H1 (cell line): ENCODE results near the gene SYNPO. TPM values are rescaled to one million over a fixed set of nuclear protein-coding genes. Genes with fewer than 3 reads are reported as not detected.

ENCODE experiments used
- CTCF ChIA-PET: fragments of 300-600 bp; sonication (Branson Sonifier 250); formaldehyde crosslinking; loops from one replicate; lab custom pipeline; 2021; ENCODE audit not compliant: partially characterized antibody; lab: Charles Lee
- POLR2A ChIA-PET: fragments of 300-600 bp; sonication (Branson Sonifier 250); formaldehyde crosslinking; loops from one replicate; lab custom pipeline; 2021; ENCODE audit warnings: inconsistent platforms; ENCODE audit not compliant: partially characterized antibody; lab: Charles Lee
- DNase-seq, 2 experiments: peaks; one replicate each; pipeline versions ENCODE4 v3.0.0 to v3.0.0-alpha.2; 2010 to 2022; ENCODE audit warnings: low spot score in 2 of 2, low read depth in 1 of 2, mixed read lengths in 1 of 2
- FAIRE-seq: peaks from 2 replicates; lab custom pipeline; 2011; peaks lifted over from hg19 to GRCh38; lab: Jason Lieb, UNC
- H2AFZ ChIP-seq: 2 replicates; pipeline ENCODE4 v1.8.1; 2012; ENCODE audit warnings: low read length, inconsistent platforms
- H2AK5ac ChIP-seq: 2 replicates; pipeline ENCODE4 v1.6.1; 2013; ENCODE audit warnings: low read depth, low read length
- H2BK120ac ChIP-seq: replicated peaks from 2 replicates; pipeline ENCODE3; 2013; ENCODE audit warnings: low read depth, low read length, inconsistent platforms
- H2BK12ac ChIP-seq: 2 replicates; pipeline ENCODE4 v1.6.1; 2013; ENCODE audit warnings: low read depth, low read length
- H2BK15ac ChIP-seq: 2 replicates; pipeline ENCODE4 v1.6.1; 2013; ENCODE audit warnings: low read length
- H2BK20ac ChIP-seq: 2 replicates; pipeline ENCODE4 v1.6.1; 2013; ENCODE audit warnings: low read length
- H2BK5ac ChIP-seq: 2 replicates; pipeline ENCODE4 v1.6.1; 2013; ENCODE audit warnings: low read depth, low read length
- H3K14ac ChIP-seq: 2 replicates; pipeline ENCODE4 v1.6.1; 2013; ENCODE audit warnings: inconsistent platforms; ENCODE audit not compliant: insufficient read length
- H3K18ac ChIP-seq: 2 replicates; pipeline ENCODE4 v1.6.1; 2013; ENCODE audit warnings: low read length; ENCODE audit errors: extremely low read depth
- H3K23ac ChIP-seq: 2 replicates; pipeline ENCODE4 v1.6.1; 2013; ENCODE audit warnings: inconsistent platforms; ENCODE audit not compliant: insufficient read length
- H3K23me2 ChIP-seq: 2 replicates; pipeline ENCODE4 v1.6.1; 2013; ENCODE audit warnings: low read depth, low read length
- H3K27ac ChIP-seq: 2 replicates; pipeline ENCODE4 v1.6.1; 2011; ENCODE audit warnings: low read depth, low read length, inconsistent platforms
- H3K27me3 ChIP-seq, 4 experiments: replicated peaks in 1 of 4; 1 replicate in 1 of 4; 2 replicates in 3 of 4; pipeline versions ENCODE4 v1.6.1 to v1.8.1; 2011 to 2013; ENCODE audit warnings: low read length in 3 of 4, mild to moderate bottlenecking in 3 of 4, inconsistent platforms in 2 of 4, mixed read lengths in 2 of 4, moderate library complexity in 1 of 4; ENCODE audit not compliant: control insufficient read depth in 3 of 4, insufficient read depth in 3 of 4; ENCODE audit errors: extremely low read depth in 1 of 4
- H3K36me3 ChIP-seq, 4 experiments: 2 replicates each; pipeline versions ENCODE4 v1.6.1 to v1.8.1; 2011 to 2013; ENCODE audit warnings: mild to moderate bottlenecking in 4 of 4, low read length in 3 of 4, moderate library complexity in 2 of 4, control low read depth in 1 of 4, inconsistent platforms in 1 of 4; ENCODE audit not compliant: insufficient read depth in 4 of 4, control insufficient read depth in 2 of 4
- H3K4ac ChIP-seq: replicated peaks from 2 replicates; pipeline ENCODE3; 2013; ENCODE audit warnings: low read length, low read depth, mixed read lengths, inconsistent platforms; ENCODE audit not compliant: insufficient read length
- H3K4me1 ChIP-seq, 4 experiments: replicated peaks in 1 of 4; 1 replicate in 1 of 4; 2 replicates in 3 of 4; pipeline versions ENCODE4 v1.6.1 to v1.8.1; 2011 to 2013; ENCODE audit warnings: low read length in 3 of 4, inconsistent platforms in 2 of 4, mixed read lengths in 1 of 4; ENCODE audit not compliant: insufficient read depth in 4 of 4, control insufficient read depth in 3 of 4
- H3K4me2 ChIP-seq, 2 experiments: 2 replicates each; pipeline versions ENCODE4 v1.6.1 to v1.8.1; 2011 to 2013; ENCODE audit warnings: low read depth in 2 of 2, low read length in 2 of 2, control low read depth in 1 of 2, inconsistent platforms in 1 of 2, mild to moderate bottlenecking in 1 of 2; ENCODE audit not compliant: insufficient read depth in 1 of 2
- H3K4me3 ChIP-seq, 4 experiments: fragments of 200-600, 300-600 bp in 1 of 4; sonication (generic), shearing (Covaris generic), sonication (Bioruptor Twin) in 1 of 4; 2 replicates each; pipeline versions ENCODE4 v1.5.1 to v1.8.1; 2011 to 2016; ENCODE audit warnings: low read length in 4 of 4, low read depth in 3 of 4, control low read depth in 2 of 4, inconsistent platforms in 2 of 4, mild to moderate bottlenecking in 2 of 4, mixed read lengths in 1 of 4, moderate library complexity in 1 of 4; ENCODE audit not compliant: insufficient read depth in 2 of 4; ENCODE audit errors: extremely low read depth in 1 of 4
- H3K56ac ChIP-seq: replicated peaks from 2 replicates; pipeline ENCODE3; 2013; ENCODE audit warnings: low read depth, mild to moderate bottlenecking, mixed read lengths, low read length, inconsistent platforms; ENCODE audit not compliant: insufficient read length
- H3K79me1 ChIP-seq: 2 replicates; pipeline ENCODE4 v1.6.1; 2013; ENCODE audit warnings: low read depth, low read length, control low read depth
- H3K79me2 ChIP-seq, 2 experiments: 2 replicates each; pipeline versions ENCODE4 v1.6.1 to v1.8.1; 2012 to 2013; ENCODE audit warnings: low read length in 2 of 2, mild to moderate bottlenecking in 2 of 2, inconsistent platforms in 1 of 2; ENCODE audit not compliant: insufficient read depth in 2 of 2, control insufficient read depth in 1 of 2
- H3K9ac ChIP-seq, 4 experiments: replicated peaks in 1 of 4; 1 replicate in 1 of 4; 2 replicates in 3 of 4; pipeline versions ENCODE4 v1.6.1 to v1.8.1; 2011 to 2013; ENCODE audit warnings: low read depth in 3 of 4, low read length in 3 of 4, control low read depth in 2 of 4, mild to moderate bottlenecking in 2 of 4, moderate library complexity in 2 of 4, inconsistent platforms in 1 of 4; ENCODE audit errors: extremely low read depth in 1 of 4
- H3K9me3 ChIP-seq, 2 experiments: 2 replicates each; pipeline versions ENCODE4 v1.6.1 to v1.8.1; 2012 to 2013; ENCODE audit warnings: mild to moderate bottlenecking in 2 of 2, moderate library complexity in 2 of 2, control low read depth in 1 of 2, inconsistent platforms in 1 of 2, low read depth in 1 of 2, low read length in 1 of 2, mixed read lengths in 1 of 2; ENCODE audit not compliant: insufficient read depth in 2 of 2
- H4K20me1 ChIP-seq, 2 experiments: replicated peaks in 1 of 2; 2 replicates each; pipeline versions ENCODE3 to v1.8.1; 2011 to 2013; ENCODE audit warnings: inconsistent platforms in 2 of 2, low read length in 2 of 2, mild to moderate bottlenecking in 1 of 2; ENCODE audit not compliant: insufficient read depth in 2 of 2, control insufficient read depth in 1 of 2
- H4K5ac ChIP-seq: 2 replicates; pipeline ENCODE4 v1.6.1; 2013; ENCODE audit warnings: low read length, low read depth, mixed read lengths, inconsistent platforms; ENCODE audit not compliant: insufficient read length
- H4K8ac ChIP-seq: 2 replicates; pipeline ENCODE4 v1.8.0; 2013; ENCODE audit warnings: mild to moderate bottlenecking, moderate library complexity, low read length, inconsistent platforms; ENCODE audit not compliant: insufficient read depth; ENCODE audit errors: extremely low read depth
- H4K91ac ChIP-seq: replicated peaks from 2 replicates; pipeline ENCODE3; 2013; ENCODE audit warnings: low read length, mixed read lengths, inconsistent platforms; ENCODE audit not compliant: insufficient read length
- POLR2AphosphoS5 ChIP-seq: IDR thresholded peaks from 2 replicates; pipeline ENCODE4 v1.6.1; 2011; ENCODE audit warnings: low read depth, low read length
- RAD21 ChIP-seq, 2 experiments: IDR thresholded peaks in 1 of 2; conservative IDR thresholded peaks in 1 of 2; 2 replicates each; pipeline ENCODE4 v1.6.1; 2011; ENCODE audit warnings: low read depth in 2 of 2, low read length in 2 of 2, improper control_type of control experiment in 1 of 2, inconsistent platforms in 1 of 2, mild to moderate bottlenecking in 1 of 2, moderate library complexity in 1 of 2
- WGBS, 2 experiments: shearing (Covaris generic) in 1 of 2; methylation state at CpG; one replicate each; pipeline versions ENCODE4 v1.1.6 to v1.1.7; 2013 to 2015; ENCODE audit warnings: low lambda C conversion rate in 2 of 2, mixed read lengths in 2 of 2, inconsistent platforms in 1 of 2, low coverage in 1 of 2, missing lambda C conversion rate in 1 of 2; ENCODE audit not compliant: insufficient replicate concordance in 2 of 2, insufficient coverage in 1 of 2, insufficient read length in 1 of 2; ENCODE audit errors: extremely low coverage in 1 of 2, missing lambda C conversion rate in 1 of 2; 5-methylcytosine and 5-hydroxymethylcytosine counted together
- polyA plus RNA-seq, 7 experiments: library from polyadenylated mRNA; depleted of rRNA in 3 of 7; stranded (reverse) in 5 of 7; unstranded in 2 of 7; fragments of >200 nt in 5 of 7; fragments of 200-250 nt in 2 of 7; gene quantifications; 1 replicate in 5 of 7; 2 replicates in 1 of 7; 4 replicates in 1 of 7; pipeline versions ENCODE4 v1.2.1 to v1.2.3, GENCODE V29; 2011 to 2013; ENCODE audit warnings: missing spikeins in 2 of 7, mixed read lengths in 2 of 7
- total RNA-seq: library from RNA; stranded (reverse); fragmentation: NEBNext Ultra II Directional; extraction: Animal tissue kit (Norgen Biotek cat#: 25700); gene quantifications from 2 replicates; pipeline ENCODE4 v1.2.1, GENCODE V29; 2021

SYNPO gene
- total and polyA plus RNA-seq, 2 of the 8 experiments (the other 6 are each of a cell fraction or from before 2014, with no cell fraction given), result 2.3 TPM

DNA sequence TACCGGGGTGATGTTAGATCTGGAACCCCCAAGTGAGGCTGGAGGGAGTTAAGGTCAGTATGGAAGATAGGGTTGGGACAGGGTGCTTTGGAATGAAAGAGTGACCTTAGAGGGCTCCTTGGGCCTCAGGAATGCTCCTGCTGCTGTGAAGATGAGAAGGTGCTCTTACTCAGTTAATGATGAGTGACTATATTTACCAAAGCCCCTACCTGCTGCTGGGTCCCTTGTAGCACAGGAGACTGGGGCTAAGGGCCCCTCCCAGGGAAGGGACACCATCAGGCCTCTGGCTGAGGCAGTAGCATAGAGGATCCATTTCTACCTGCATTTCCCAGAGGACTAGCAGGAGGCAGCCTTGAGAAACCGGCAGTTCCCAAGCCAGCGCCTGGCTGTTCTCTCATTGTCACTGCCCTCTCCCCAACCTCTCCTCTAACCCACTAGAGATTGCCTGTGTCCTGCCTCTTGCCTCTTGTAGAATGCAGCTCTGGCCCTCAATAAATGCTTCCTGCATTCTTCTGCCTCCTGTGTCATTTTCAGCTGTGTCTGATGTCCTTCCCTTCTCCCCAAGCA is 18.3 kb downstream of the SYNPO start:
- ChIA-PET POLR2A (interaction anchor here (0.7 to 8.2 kb wide), 3 partner anchors 13 to 209 kb away, joined by 3 to 70 read pairs (median 4); no protein-coding TSS in a partner anchor), CTCF (interaction anchor here (0.8 to 20.1 kb wide), 16 partner anchors 12 to 199 kb away, joined by 3 to 303 read pairs (median 4); partner anchors contain the start of genes RBM22 and SYNPO)

More for the DNA sequence above, 18.3 kb downstream of the SYNPO start:
- H2AFZ ChIP-seq, result no peak overlapping the region
- no peak for DNase-seq
- H2BK5ac ChIP-seq, result no peak overlapping the region
- no peak overlapping the region for H3K9ac ChIP-seq
- no peak overlapping the region for H4K8ac ChIP-seq
- no peak overlapping the region for H4K5ac ChIP-seq
- WGBS, 2 experiments, result 52% methylated on average over 3 of the region's 3 CpGs; no CpG with 5 or more reads in 1 of the 2 experiments
- no peaks in the 10 kb centered on the region for H3K79me2 ChIP-seq
- no peak for FAIRE-seq
- no peak overlapping the region for H3K14ac ChIP-seq
- H2AK5ac ChIP-seq, result no peak overlapping the region
- H3K79me1 ChIP-seq, result no peaks in the 10 kb centered on the region
- H2BK20ac ChIP-seq, result 0 out of 2 replicates have a peak overlapping the region, but pooled peaks have one; percentile 97
- no peak overlapping the region for H2BK12ac ChIP-seq
- H3K27ac ChIP-seq, result no peak overlapping the region
- H3K23me2 ChIP-seq, result peaks cover 2% of the 10 kb centered on the region; the same call in 1 of the 2 replicates
- no peak overlapping the region for H2BK120ac ChIP-seq
- H3K4me1 ChIP-seq, result peaks cover 0 to 11% (median 2%) of the 10 kb centered on the region in 4 experiments; a peak in 4 of 7 replicates
- no peak overlapping the region for H3K4me3 ChIP-seq
- H3K4me2 ChIP-seq, result no peak overlapping the region
- no peak overlapping the region; the same call in 1 of the 2 replicates for H3K18ac ChIP-seq
- no peaks in the 10 kb centered on the region for H4K20me1 ChIP-seq
- H3K27me3 ChIP-seq, result no peaks in the 10 kb centered on the region; a peak in 1 of 7 replicates
- peak overlapping the region; percentile 26 for H4K91ac ChIP-seq
- no peaks in the 10 kb centered on the region for H3K36me3 ChIP-seq
- TF ChIP-seq RAD21 (IDR thresholded peaks at IDR 0.05 in 1 of 2, conservative IDR thresholded peaks at IDR 0.05 in 1 of 2; ENCODE audit: low read depth in 2 of 2, low read length in 2 of 2), result 0 out of 4 replicates have a peak, but pooled peaks of 1 of the 2 experiments have one; percentile 5
- TF ChIP-seq POLR2AphosphoS5, result no peak
- no peaks in the 10 kb centered on the region for H3K9me3 ChIP-seq
- no peak overlapping the region for H2BK15ac ChIP-seq
- H3K4ac ChIP-seq, result no peak overlapping the region
- H3K23ac ChIP-seq, result no peak overlapping the region
- no peak overlapping the region for H3K56ac ChIP-seq
